ENCODE results near the gene IMMP2L. TPM values are rescaled to one million over a fixed set of nuclear protein-coding genes. Genes with fewer than 3 reads are reported as not detected.

Gene IMMP2L
- total RNA-seq, 2 experiments from 2014 or later = 8.9 to 18.7 TPM

DNA sequence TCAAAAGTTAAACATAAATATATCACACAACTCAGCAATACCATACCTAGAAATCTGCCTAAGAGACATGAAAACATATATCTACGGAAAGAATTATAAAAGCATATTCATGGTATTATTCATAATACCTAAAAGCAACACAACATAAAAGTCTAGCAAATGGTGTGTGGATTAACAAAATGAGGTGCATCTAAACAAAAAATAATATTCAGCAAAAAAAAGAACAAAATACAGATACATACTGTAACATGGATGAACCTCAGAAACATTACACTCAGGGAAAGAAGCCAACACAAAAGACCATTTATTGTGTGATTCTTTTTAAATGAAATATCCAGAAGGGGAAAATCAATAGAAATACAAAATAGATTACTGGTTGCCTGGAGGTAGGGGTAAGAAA is 155.0 kb downstream of the IMMP2L start:
- Histone ChIP-seq H3K9me3 (ENCODE audit: control insufficient read depth in 1 of 2, insufficient read depth in 1 of 2, low read length in 2 of 2) (peaks cover 0 to 2% of the 10 kb centered on the region in 2 experiments), H3K36me3 (ENCODE audit: insufficient read depth, low read length) (no peaks in the 10 kb centered on the region), H3K27me3 (ENCODE audit: control insufficient read depth in 1 of 2, insufficient read depth in 2 of 2, low read length in 2 of 2) (no peaks in the 10 kb centered on the region), H3K4me3 (ENCODE audit: low read length) (no peak overlapping the region), H3K4me1 (ENCODE audit: insufficient read depth, low read length) (no peaks in the 10 kb centered on the region), H3K27ac (ENCODE audit: low read depth in 1 of 2, low read length in 2 of 2) (no peak overlapping the region)
- H3K27ac Mint-ChIP-seq = no peak overlapping the region
- no peaks in the 10 kb centered on the region for H3K4me1 Mint-ChIP-seq (ENCODE audit: low read depth)
- ATAC-seq (ENCODE audit: poor library complexity) = no peak
- H3K36me3 Mint-ChIP-seq (ENCODE audit: low read depth) = peaks cover 6% of the 10 kb centered on the region
- H3K9me3 Mint-ChIP-seq = no peaks in the 10 kb centered on the region
- no peak for DNase-seq
- intact Hi-C loops (cut with DNase I, micrococcal nuclease) = loop anchor here in 1 of 2 experiments (5.0 kb wide), 1 partner anchor 35 kb away; no protein-coding TSS in a partner anchor
- H3K4me3 Mint-ChIP-seq = no peak overlapping the region
- POLR2A ChIA-PET = no interaction called here
- CTCF ChIA-PET = no interaction called here
- no peaks in the 10 kb centered on the region for H3K27me3 Mint-ChIP-seq
- TF ChIP-seq, protein P1, sequence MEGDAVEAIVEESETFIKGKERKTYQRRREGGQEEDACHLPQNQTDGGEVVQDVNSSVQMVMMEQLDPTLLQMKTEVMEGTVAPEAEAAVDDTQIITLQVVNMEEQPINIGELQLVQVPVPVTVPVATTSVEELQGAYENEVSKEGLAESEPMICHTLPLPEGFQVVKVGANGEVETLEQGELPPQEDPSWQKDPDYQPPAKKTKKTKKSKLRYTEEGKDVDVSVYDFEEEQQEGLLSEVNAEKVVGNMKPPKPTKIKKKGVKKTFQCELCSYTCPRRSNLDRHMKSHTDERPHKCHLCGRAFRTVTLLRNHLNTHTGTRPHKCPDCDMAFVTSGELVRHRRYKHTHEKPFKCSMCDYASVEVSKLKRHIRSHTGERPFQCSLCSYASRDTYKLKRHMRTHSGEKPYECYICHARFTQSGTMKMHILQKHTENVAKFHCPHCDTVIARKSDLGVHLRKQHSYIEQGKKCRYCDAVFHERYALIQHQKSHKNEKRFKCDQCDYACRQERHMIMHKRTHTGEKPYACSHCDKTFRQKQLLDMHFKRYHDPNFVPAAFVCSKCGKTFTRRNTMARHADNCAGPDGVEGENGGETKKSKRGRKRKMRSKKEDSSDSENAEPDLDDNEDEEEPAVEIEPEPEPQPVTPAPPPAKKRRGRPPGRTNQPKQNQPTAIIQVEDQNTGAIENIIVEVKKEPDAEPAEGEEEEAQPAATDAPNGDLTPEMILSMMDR (IDR thresholded peaks at IDR 0.05) = no peak

DNA sequence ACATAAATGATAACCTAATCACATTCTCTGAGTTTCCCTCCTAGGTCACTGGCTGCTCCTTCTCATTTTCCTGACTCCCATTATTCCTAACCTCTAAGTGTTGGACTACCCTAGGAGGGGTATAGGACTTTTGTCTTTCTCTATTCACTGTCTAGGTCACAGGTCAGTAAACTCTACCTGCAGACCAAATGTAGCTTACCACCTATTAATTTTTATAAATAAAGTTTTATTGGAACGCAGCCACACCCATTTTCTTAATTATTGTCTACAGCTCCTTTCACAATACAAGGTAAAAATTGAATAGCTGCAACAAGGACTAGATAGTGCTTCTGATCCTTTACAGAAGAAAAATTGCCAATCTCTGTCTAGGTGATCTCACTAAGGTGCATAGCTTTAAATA is 156.7 kb downstream of the IMMP2L start:
- peaks cover 14% of the 10 kb centered on the region for H3K36me3 Mint-ChIP-seq (ENCODE audit: low read depth)
- H3K4me1 Mint-ChIP-seq (ENCODE audit: low read depth) = no peaks in the 10 kb centered on the region
- TF ChIP-seq, protein P1 (IDR thresholded peaks at IDR 0.05) = no peak
- Histone ChIP-seq H3K4me1 (ENCODE audit: insufficient read depth, low read length) (no peaks in the 10 kb centered on the region), H3K27ac (ENCODE audit: low read depth in 1 of 2, low read length in 2 of 2) (no peak overlapping the region), H3K36me3 (ENCODE audit: insufficient read depth, low read length) (no peaks in the 10 kb centered on the region), H3K4me3 (ENCODE audit: low read length) (no peak overlapping the region), H3K27me3 (ENCODE audit: control insufficient read depth in 1 of 2, insufficient read depth in 2 of 2, low read length in 2 of 2) (no peaks in the 10 kb centered on the region), H3K9me3 (ENCODE audit: control insufficient read depth in 1 of 2, insufficient read depth in 1 of 2, low read length in 2 of 2) (peaks cover 0 to 4% of the 10 kb centered on the region in 2 experiments)
- POLR2A ChIA-PET = no interaction called here
- intact Hi-C loops (cut with DNase I, micrococcal nuclease) = loop anchor here (1.0 to 5.0 kb wide), 2 partner anchors 37 to 40 kb away; no protein-coding TSS in a partner anchor
- no peaks in the 10 kb centered on the region for H3K27me3 Mint-ChIP-seq
- CTCF ChIA-PET = no interaction called here
- no peak for DNase-seq
- ATAC-seq (ENCODE audit: poor library complexity) = no peak
- H3K4me3 Mint-ChIP-seq = no peak overlapping the region
- H3K27ac Mint-ChIP-seq = no peak overlapping the region
- no peaks in the 10 kb centered on the region for H3K9me3 Mint-ChIP-seq

DNA sequence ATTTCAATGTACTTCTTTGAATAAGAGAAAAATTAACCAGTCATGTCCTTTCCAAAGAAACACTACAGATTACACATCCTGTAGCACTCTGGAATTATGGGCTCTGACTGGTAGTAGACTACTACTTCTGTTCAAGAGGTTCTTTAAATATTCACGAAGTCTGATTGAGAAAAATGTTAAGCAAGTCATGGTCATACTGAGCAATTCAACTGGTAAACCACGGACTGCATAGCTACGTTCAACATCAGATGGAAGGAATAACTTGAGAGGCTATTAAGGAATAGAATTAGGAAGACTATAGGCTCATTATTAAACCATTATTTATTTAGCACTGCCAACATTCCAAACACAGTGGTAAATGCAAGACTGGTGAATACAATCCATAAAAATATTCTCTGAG is 160.8 kb downstream of the IMMP2L start:
- peaks cover 0 to 4% of the 10 kb centered on the region in 2 experiments for H3K9me3 ChIP-seq (ENCODE audit: control insufficient read depth in 1 of 2, insufficient read depth in 1 of 2, low read length in 2 of 2)
- H3K4me1 ChIP-seq (ENCODE audit: insufficient read depth, low read length) = no peaks in the 10 kb centered on the region
- ChIA-PET POLR2A (no interaction called here), CTCF (no interaction called here)
- H3K27me3 Mint-ChIP-seq = no peaks in the 10 kb centered on the region
- no peak overlapping the region for H3K4me3 Mint-ChIP-seq
- TF ChIP-seq, protein P1 (IDR thresholded peaks at IDR 0.05) = no peak
- H3K27ac Mint-ChIP-seq = no peak overlapping the region
- H3K9me3 Mint-ChIP-seq = peaks cover 6% of the 10 kb centered on the region
- no peak for DNase-seq
- H3K4me1 Mint-ChIP-seq (ENCODE audit: low read depth) = no peaks in the 10 kb centered on the region
- H3K4me3 ChIP-seq (ENCODE audit: low read length) = no peak overlapping the region
- H3K27ac ChIP-seq (ENCODE audit: low read depth in 1 of 2, low read length in 2 of 2) = no peak overlapping the region
- peaks cover 29% of the 10 kb centered on the region for H3K36me3 Mint-ChIP-seq (ENCODE audit: low read depth)
- intact Hi-C loops (cut with DNase I, micrococcal nuclease) = no loop called here
- ATAC-seq (ENCODE audit: poor library complexity) = no peak
- H3K36me3 ChIP-seq (ENCODE audit: insufficient read depth, low read length) = no peaks in the 10 kb centered on the region
- no peaks in the 10 kb centered on the region for H3K27me3 ChIP-seq (ENCODE audit: control insufficient read depth in 1 of 2, insufficient read depth in 2 of 2, low read length in 2 of 2)
